Gastrocnemius medialis (tissue), 4 donors: ENCODE measurements around the gene MAST4.

Source experiments
- CTCF ChIP-seq, 5 experiments: fragments of 450-650 bp in 3 of 5; fragments of 200-600 bp in 2 of 5; sonication (generic) in 2 of 5; IDR thresholded peaks in 4 of 5; conservative IDR thresholded peaks in 1 of 5; 1 replicate in 4 of 5; 2 replicates in 1 of 5; pipeline ENCODE4 v1.5.1; 2016 to 2019; ENCODE audit warnings: antibody characterized with exemption in 5 of 5, mild to moderate bottlenecking in 3 of 5, moderate library complexity in 3 of 5
- POLR2A ChIP-seq, 2 donors: fragments of 450-650 bp; IDR thresholded peaks; one replicate each; pipeline ENCODE4 v1.6.1; 2017; ENCODE audit warnings: antibody characterized with exemption in 2 of 2, mild to moderate bottlenecking in 2 of 2, moderate library complexity in 2 of 2

GRCh38 chr5:66931651-66932050 is 335.5 kb downstream of the MAST4 start:
- no peak for TF ChIP-seq CTCF (IDR thresholded peaks at IDR 0.05 in 4 of 5, conservative IDR thresholded peaks at IDR 0.05 in 1 of 5)
- TF ChIP-seq POLR2A (IDR thresholded peaks at IDR 0.05), result no peak
